Measurements from ENCODE around the gene CCDC28B. TPM values are rescaled to one million over a fixed set of nuclear protein-coding genes. Genes with fewer than 3 reads are reported as not detected.

Gene CCDC28B
- total and polyA plus RNA-seq, 4 experiments from 2014 or later, result 4.2 to 8.6 (median 6.8) TPM

DNA sequence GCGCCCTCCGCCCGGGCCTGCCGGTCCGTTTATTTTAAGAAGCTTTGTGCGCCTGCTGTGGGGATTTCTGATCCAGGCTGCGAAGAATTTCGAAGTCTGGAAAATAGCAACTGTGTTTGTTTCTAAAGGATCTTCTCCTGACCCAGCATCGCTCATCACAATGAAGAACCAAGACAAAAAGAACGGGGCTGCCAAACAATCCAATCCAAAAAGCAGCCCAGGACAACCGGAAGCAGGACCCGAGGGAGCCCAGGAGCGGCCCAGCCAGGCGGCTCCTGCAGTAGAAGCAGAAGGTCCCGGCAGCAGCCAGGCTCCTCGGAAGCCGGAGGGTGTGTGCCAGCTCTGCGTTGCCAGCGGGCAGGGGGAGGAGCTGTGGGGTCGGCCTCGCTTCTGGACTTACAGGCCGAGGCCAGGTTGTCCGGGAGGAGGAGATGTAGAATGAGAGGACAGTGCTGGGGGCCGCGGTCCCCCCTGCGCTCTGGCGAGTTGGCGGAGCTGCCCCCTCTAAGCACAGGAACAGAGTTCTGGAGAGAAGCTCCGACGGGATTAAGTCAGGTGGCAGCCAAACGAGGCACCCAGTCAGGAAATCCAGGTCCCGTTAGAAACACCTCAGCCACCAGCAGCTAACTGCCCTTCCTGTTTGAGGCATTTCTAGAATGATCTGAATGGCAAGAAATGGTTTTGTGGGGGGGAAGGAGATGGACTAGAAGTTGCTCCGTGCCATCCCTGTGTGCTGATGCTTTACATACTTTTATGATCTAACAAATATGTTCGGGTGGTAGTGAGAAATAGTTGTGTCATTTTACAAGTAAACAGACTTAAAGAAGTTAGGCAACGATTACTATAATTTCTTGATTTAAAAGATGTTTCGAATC is 20.0 kb upstream of the CCDC28B start:
- H3K27me3 Mint-ChIP-seq, result no peaks in the 10 kb centered on the region
- Histone ChIP-seq H3K4me3 (ENCODE audit: low read length in 2 of 2) (peak overlapping the region; percentile 19 to 72), H3K9me3 (ENCODE audit: control insufficient read depth in 1 of 2, low read length in 2 of 2) (no peaks in the 10 kb centered on the region), H3K27ac (ENCODE audit: low read depth, low read length) (peak overlapping the region; percentile 83), H3K36me3 (ENCODE audit: insufficient read depth, low read length) (peaks cover 14% of the 10 kb centered on the region), H3K4me1 (ENCODE audit: insufficient read depth, low read length) (peaks cover 31% of the 10 kb centered on the region), H3K27me3 (ENCODE audit: insufficient read depth, low read length) (no peaks in the 10 kb centered on the region)
- peak overlapping the region; percentile 90 to 94 (median 93) for H3K27ac Mint-ChIP-seq
- peaks cover 22 to 37% of the 10 kb centered on the region in 2 donors for H3K36me3 Mint-ChIP-seq
- DNase-seq, result peak in 3 of 5 donors; percentile 19 to 51 (median 33)
- intact Hi-C loops (cut with micrococcal nuclease), result no loop called here
- ChIA-PET POLR2A (ENCODE audit: partially characterized antibody) (interaction anchor here (0.5 to 3.6 kb wide), 22 partner anchors 12 to 1077 kb away, joined by 3 to 58 read pairs (median 4); partner anchors contain the start of genes BSDC1, CCDC28B, HDAC1 and IQCC), CTCF (ENCODE audit: partially characterized antibody) (interaction anchor here (1.2 to 2.4 kb wide), 3 partner anchors 14 to 68 kb away, joined by 3 to 11 read pairs (median 6); no protein-coding TSS in a partner anchor)
- peaks cover 0 to 2% (median 0%) of the 10 kb centered on the region in 8 donors for H3K9me3 Mint-ChIP-seq
- peak overlapping the region; percentile 85 to 93 (median 92) for H3K4me3 Mint-ChIP-seq
- H3K4me1 Mint-ChIP-seq, result peaks cover 29 to 59% (median 44%) of the 10 kb centered on the region in 4 donors

DNA sequence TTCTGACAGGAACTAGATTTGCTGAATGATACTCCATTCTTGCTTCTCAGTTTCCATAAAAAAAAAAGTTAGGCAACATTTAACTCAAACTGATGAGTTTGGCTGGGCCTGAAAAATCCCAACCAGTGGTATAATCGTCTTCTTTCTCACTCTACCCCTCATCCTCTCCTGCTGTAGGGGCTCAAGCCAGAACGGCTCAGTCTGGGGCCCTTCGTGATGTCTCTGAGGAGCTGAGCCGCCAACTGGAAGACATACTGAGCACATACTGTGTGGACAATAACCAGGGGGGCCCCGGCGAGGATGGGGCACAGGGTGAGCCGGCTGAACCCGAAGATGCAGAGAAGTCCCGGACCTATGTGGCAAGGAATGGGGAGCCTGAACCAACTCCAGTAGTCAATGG is 19.3 kb upstream of the CCDC28B start:
- DNase-seq, result no peak
- Histone ChIP-seq H3K4me3 (ENCODE audit: low read length in 2 of 2) (peak overlapping the region in 1 of 2 donors; percentile 72), H3K4me1 (ENCODE audit: insufficient read depth, low read length) (peaks cover 31% of the 10 kb centered on the region), H3K27ac (ENCODE audit: low read depth, low read length) (peak overlapping the region; percentile 83), H3K36me3 (ENCODE audit: insufficient read depth, low read length) (peaks cover 15% of the 10 kb centered on the region), H3K9me3 (ENCODE audit: control insufficient read depth in 1 of 2, low read length in 2 of 2) (no peaks in the 10 kb centered on the region), H3K27me3 (ENCODE audit: insufficient read depth, low read length) (no peaks in the 10 kb centered on the region)
- H3K4me3 Mint-ChIP-seq, result peak overlapping the region; percentile 85 to 93 (median 92)
- peak overlapping the region; percentile 90 to 94 (median 93) for H3K27ac Mint-ChIP-seq
- ChIA-PET CTCF (ENCODE audit: partially characterized antibody) (interaction anchor here (1.2 kb wide), 1 partner anchor 14 kb away, joined by 3 read pairs; no protein-coding TSS in a partner anchor), POLR2A (ENCODE audit: partially characterized antibody) (interaction anchor here (0.5 to 3.6 kb wide), 9 partner anchors 13 to 1076 kb away, joined by 3 to 58 read pairs (median 7); partner anchors contain the start of genes CCDC28B, HDAC1, IQCC and LCK)
- intact Hi-C loops (cut with micrococcal nuclease), result no loop called here
- H3K4me1 Mint-ChIP-seq, result peaks cover 31 to 61% (median 46%) of the 10 kb centered on the region in 4 donors
- H3K27me3 Mint-ChIP-seq, result no peaks in the 10 kb centered on the region
- peaks cover 0 to 2% (median 0%) of the 10 kb centered on the region in 8 donors for H3K9me3 Mint-ChIP-seq
- H3K36me3 Mint-ChIP-seq, result peaks cover 24 to 39% of the 10 kb centered on the region in 2 donors

DNA sequence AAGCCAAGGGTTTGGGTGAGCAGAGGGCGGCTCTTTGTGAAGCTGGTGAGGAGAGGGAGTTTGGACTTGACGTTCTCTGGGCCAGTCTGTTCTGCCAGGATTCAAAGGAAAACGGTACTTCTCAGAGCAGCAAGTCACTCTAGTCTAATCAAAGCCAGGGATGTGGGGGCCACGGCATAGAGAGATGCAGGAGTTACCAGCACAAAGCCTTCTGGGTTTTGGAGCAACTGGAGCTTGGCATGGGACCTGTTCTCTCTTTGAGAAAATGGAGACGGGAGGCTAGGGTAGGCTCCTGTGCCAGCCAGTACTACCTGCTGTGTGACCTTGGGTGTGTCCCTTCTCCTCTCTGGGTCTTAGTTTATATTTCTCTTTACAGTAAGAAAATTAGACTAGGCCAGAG is 18.8 kb upstream of the CCDC28B start:
- H3K27me3 Mint-ChIP-seq, result no peaks in the 10 kb centered on the region
- peaks cover 29 to 44% of the 10 kb centered on the region in 2 donors for H3K36me3 Mint-ChIP-seq
- H3K4me1 Mint-ChIP-seq, result peaks cover 36 to 65% (median 51%) of the 10 kb centered on the region in 4 donors
- POLR2A ChIA-PET (ENCODE audit: partially characterized antibody), result interaction anchor here (0.6 to 3.6 kb wide), 4 partner anchors 16 to 69 kb away, joined by 3 to 20 read pairs (median 4); partner anchors contain the start of genes CCDC28B and LCK
- no peak for DNase-seq
- Histone ChIP-seq H3K36me3 (ENCODE audit: insufficient read depth, low read length) (peaks cover 20% of the 10 kb centered on the region), H3K4me3 (ENCODE audit: low read length in 2 of 2) (no peak overlapping the region), H3K9me3 (ENCODE audit: control insufficient read depth in 1 of 2, low read length in 2 of 2) (no peaks in the 10 kb centered on the region), H3K27me3 (ENCODE audit: insufficient read depth, low read length) (no peaks in the 10 kb centered on the region), H3K4me1 (ENCODE audit: insufficient read depth, low read length) (peaks cover 31% of the 10 kb centered on the region), H3K27ac (ENCODE audit: low read depth, low read length) (peak overlapping the region; percentile 83)
- intact Hi-C loops (cut with micrococcal nuclease), result no loop called here
- H3K27ac Mint-ChIP-seq, result peak overlapping the region; percentile 47 to 94 (median 92)
- H3K4me3 Mint-ChIP-seq, result peak overlapping the region; percentile 52 to 93 (median 90)
- H3K9me3 Mint-ChIP-seq, result peaks cover 0 to 2% (median 0%) of the 10 kb centered on the region in 8 donors
- CTCF ChIA-PET (ENCODE audit: partially characterized antibody), result no interaction called here

DNA sequence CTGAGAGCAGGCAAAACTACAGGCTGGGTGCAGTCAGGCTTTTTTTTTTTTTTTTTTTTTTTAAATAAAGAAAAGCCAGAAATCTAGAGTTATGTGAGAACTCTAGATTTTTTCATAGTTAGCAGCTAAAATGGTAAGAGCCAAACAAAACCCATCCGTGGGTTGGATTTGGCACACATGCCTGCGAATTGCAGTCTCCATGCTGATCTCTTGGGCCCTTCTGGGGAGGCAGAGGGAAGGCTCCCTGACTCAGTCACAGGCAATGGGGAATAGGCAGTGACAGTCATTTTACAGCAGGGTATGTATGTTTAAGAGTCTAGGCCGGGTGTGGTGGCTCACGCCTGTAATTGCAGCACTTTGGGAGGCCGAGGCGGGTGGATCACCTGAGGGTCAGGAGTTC is 18.3 kb upstream of the CCDC28B start:
- peaks cover 0 to 2% (median 0%) of the 10 kb centered on the region in 8 donors for H3K9me3 Mint-ChIP-seq
- H3K27me3 Mint-ChIP-seq, result no peaks in the 10 kb centered on the region
- peak overlapping the region in 5 of 7 donors; percentile 22 to 90 (median 62) for H3K27ac Mint-ChIP-seq
- Histone ChIP-seq H3K27me3 (ENCODE audit: insufficient read depth, low read length) (no peaks in the 10 kb centered on the region), H3K36me3 (ENCODE audit: insufficient read depth, low read length) (peaks cover 22% of the 10 kb centered on the region), H3K4me3 (ENCODE audit: low read length in 2 of 2) (no peak overlapping the region), H3K9me3 (ENCODE audit: control insufficient read depth in 1 of 2, low read length in 2 of 2) (no peaks in the 10 kb centered on the region), H3K4me1 (ENCODE audit: insufficient read depth, low read length) (peaks cover 31% of the 10 kb centered on the region), H3K27ac (ENCODE audit: low read depth, low read length) (no peak overlapping the region)
- peaks cover 32 to 45% of the 10 kb centered on the region in 2 donors for H3K36me3 Mint-ChIP-seq
- ChIA-PET CTCF (ENCODE audit: partially characterized antibody) (interaction anchor here (1.0 kb wide), 1 partner anchor 16 kb away, joined by 3 read pairs; no protein-coding TSS in a partner anchor), POLR2A (ENCODE audit: partially characterized antibody) (interaction anchor here (0.6 to 3.6 kb wide), 4 partner anchors 16 to 69 kb away, joined by 3 to 20 read pairs (median 4); partner anchors contain the start of genes CCDC28B and LCK)
- peak overlapping the region in 2 of 8 donors; percentile 10 to 85 for H3K4me3 Mint-ChIP-seq
- peaks cover 37 to 65% (median 52%) of the 10 kb centered on the region in 4 donors for H3K4me1 Mint-ChIP-seq
- intact Hi-C loops (cut with micrococcal nuclease), result no loop called here
- no peak for DNase-seq

DNA sequence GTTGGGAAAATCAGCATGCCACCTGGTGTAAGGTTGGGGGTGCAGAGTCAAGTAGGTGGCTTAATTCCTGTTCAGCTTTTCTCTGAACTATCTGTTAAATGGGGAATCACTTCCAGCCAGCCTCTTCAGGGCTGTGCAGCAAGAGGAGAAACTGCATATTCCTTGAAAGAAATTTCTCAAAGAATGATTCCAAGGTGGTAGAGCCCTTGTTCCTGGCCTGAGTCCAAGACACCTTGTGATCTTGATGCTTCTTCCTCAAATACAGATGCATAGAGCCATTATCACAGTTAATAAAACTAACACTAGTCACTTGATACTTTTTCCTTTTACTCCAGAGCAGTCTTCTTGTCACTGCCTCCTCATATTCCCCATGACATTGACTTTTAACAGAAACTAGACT is 15.7 kb upstream of the CCDC28B start:
- Histone ChIP-seq H3K27me3 (ENCODE audit: insufficient read depth, low read length) (no peaks in the 10 kb centered on the region), H3K4me1 (ENCODE audit: insufficient read depth, low read length) (peaks cover 21% of the 10 kb centered on the region), H3K27ac (ENCODE audit: low read depth, low read length) (no peak overlapping the region), H3K36me3 (ENCODE audit: insufficient read depth, low read length) (peaks cover 47% of the 10 kb centered on the region), H3K4me3 (ENCODE audit: low read length in 2 of 2) (no peak overlapping the region), H3K9me3 (ENCODE audit: control insufficient read depth in 1 of 2, low read length in 2 of 2) (no peaks in the 10 kb centered on the region)
- ChIA-PET POLR2A (ENCODE audit: partially characterized antibody) (interaction anchor here (1.5 kb wide), 1 partner anchor 16 kb away, joined by 4 read pairs; the partner anchor contains the start of gene CCDC28B), CTCF (ENCODE audit: partially characterized antibody) (no interaction called here)
- Mint-ChIP-seq H3K4me1 (peaks cover 34 to 53% (median 45%) of the 10 kb centered on the region in 4 donors), H3K27ac (peak overlapping the region in 2 of 7 donors; percentile 4 to 70), H3K4me3 (no peak overlapping the region), H3K36me3 (peaks cover 50 to 64% of the 10 kb centered on the region in 2 donors), H3K9me3 (peaks cover 0 to 2% (median 0%) of the 10 kb centered on the region in 8 donors), H3K27me3 (no peaks in the 10 kb centered on the region)
- intact Hi-C loops (cut with micrococcal nuclease), result no loop called here
- no peak for DNase-seq

DNA sequence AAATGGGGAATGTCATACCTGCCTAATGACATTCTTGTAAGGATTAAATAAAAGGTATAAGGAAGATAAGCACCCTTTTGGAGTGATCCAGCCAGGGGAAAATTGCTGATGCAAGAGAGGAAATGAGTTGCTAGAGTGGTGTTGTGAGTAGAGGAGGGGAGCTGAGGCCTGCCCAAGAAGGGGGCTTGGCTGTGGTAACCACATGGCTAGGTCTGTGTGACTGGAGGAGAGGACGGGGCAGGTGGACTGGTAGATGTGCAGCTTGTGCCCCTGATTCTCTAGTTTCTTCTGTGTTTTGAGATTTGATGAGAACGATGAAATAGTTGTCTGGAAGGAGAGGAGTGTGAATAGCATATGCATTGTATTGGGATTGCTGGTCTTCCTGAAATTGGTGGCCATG is 14.3 kb upstream of the CCDC28B start:
- intact Hi-C loops (cut with micrococcal nuclease), result no loop called here

More for the DNA sequence above, 14.3 kb upstream of the CCDC28B start:
- Mint-ChIP-seq H3K4me3 (no peak overlapping the region), H3K27me3 (no peaks in the 10 kb centered on the region), H3K27ac (peak overlapping the region in 1 of 7 donors; percentile 6), H3K9me3 (peaks cover 0 to 2% (median 0%) of the 10 kb centered on the region in 8 donors), H3K36me3 (peaks cover 57 to 68% of the 10 kb centered on the region in 2 donors), H3K4me1 (peaks cover 27 to 41% (median 36%) of the 10 kb centered on the region in 4 donors)
- POLR2A ChIA-PET (ENCODE audit: partially characterized antibody), result interaction anchor here (0.7 kb wide), 1 partner anchor 14 kb away, joined by 3 read pairs; the partner anchor contains the start of gene CCDC28B
- H3K4me1 ChIP-seq (ENCODE audit: insufficient read depth, low read length), result peaks cover 13% of the 10 kb centered on the region
- no peak for DNase-seq
- H3K4me3 ChIP-seq (ENCODE audit: low read length in 2 of 2), result no peak overlapping the region
- H3K27ac ChIP-seq (ENCODE audit: low read depth, low read length), result no peak overlapping the region
- H3K27me3 ChIP-seq (ENCODE audit: insufficient read depth, low read length), result no peaks in the 10 kb centered on the region
- H3K9me3 ChIP-seq (ENCODE audit: control insufficient read depth in 1 of 2, low read length in 2 of 2), result no peaks in the 10 kb centered on the region
- H3K36me3 ChIP-seq (ENCODE audit: insufficient read depth, low read length), result peaks cover 59% of the 10 kb centered on the region
- CTCF ChIA-PET (ENCODE audit: partially characterized antibody), result interaction anchor here (1.2 kb wide), 1 partner anchor 9 kb away, joined by 3 read pairs; no protein-coding TSS in a partner anchor

Measured in CD4-positive, alpha-beta memory T cell (primary cell).